Heart right ventricle (tissue), 16 donors: Measurements from ENCODE around the gene IP6K3. TPM values are rescaled to one million over a fixed set of nuclear protein-coding genes. Genes with fewer than 3 reads are reported as not detected.
A peak's percentile ranks its signal among the peaks of the same experiment; 100 is the strongest.

Experiments
- ATAC-seq, 8 donors: fragments of 200-7000 bp; cut with Tn5 transposase; one replicate each; pipeline ENCODE4 v1.9.1; 2020; ENCODE audit warnings: mild to moderate bottlenecking in 8 of 8, moderate library complexity in 8 of 8, moderate number of reproducible peaks in 1 of 8
- DNase-seq, 2 donors: peaks; one replicate each; pipeline ENCODE4 v3.0.0-alpha.2; 2020
- H3K27ac ChIP-seq, 10 donors: fragments of 200-600 bp; sonication (generic) in 2 of 10; one replicate each; pipeline versions ENCODE4 v1.5.0 to v1.8.0; 2020 to 2022; ENCODE audit warnings: mild to moderate bottlenecking in 3 of 10
- H3K27me3 ChIP-seq, 7 donors: fragments of 200-600 bp; one replicate each; pipeline ENCODE4 v1.8.0; 2021 to 2022; ENCODE audit warnings: mild to moderate bottlenecking in 2 of 7
- H3K36me3 ChIP-seq, 9 donors: fragments of 200-600 bp; sonication (generic) in 1 of 9; one replicate each; pipeline versions ENCODE4 v1.5.0 to v1.8.0; 2020 to 2022; ENCODE audit warnings: mild to moderate bottlenecking in 2 of 9
- H3K4me1 ChIP-seq, 9 donors: fragments of 200-600 bp; sonication (generic) in 1 of 9; one replicate each; pipeline versions ENCODE4 v1.5.0 to v1.8.0; 2020 to 2022; ENCODE audit warnings: mild to moderate bottlenecking in 4 of 9
- H3K4me3 ChIP-seq, 10 donors: fragments of 200-600 bp; sonication (generic) in 2 of 10; one replicate each; pipeline versions ENCODE4 v1.5.0 to v1.8.0; 2020 to 2022; ENCODE audit warnings: mild to moderate bottlenecking in 7 of 10, moderate library complexity in 2 of 10
- H3K9me3 ChIP-seq, 11 donors: fragments of 200-600 bp in 10 of 11; sonication (generic) in 2 of 11; one replicate each; pipeline versions ENCODE4 v1.5.0 to v1.8.0; 2013 to 2022; ENCODE audit warnings: mild to moderate bottlenecking in 2 of 11, control low read depth in 1 of 11, moderate library complexity in 1 of 11
- CTCF ChIP-seq, 9 donors: fragments of 200-600 bp; sonication (generic) in 2 of 9; IDR thresholded peaks; one replicate each; pipeline versions ENCODE4 v1.5.0 to v1.8.0; 2021 to 2022; ENCODE audit warnings: antibody characterized with exemption in 9 of 9, mild to moderate bottlenecking in 5 of 9, moderate library complexity in 1 of 9
- WGBS, 2 donors: extraction: QIAGEN DNeasy Blood & Tissue Kit; methylation state at CpG; one replicate each; pipeline ENCODE4 v1.1.7; 2013; ENCODE audit warnings: inconsistent platforms in 1 of 2; 5-methylcytosine and 5-hydroxymethylcytosine counted together
- intact Hi-C, 10 donors: fragments of 100-400 bp; cut with DNase I; formaldehyde crosslinking; loops; one replicate each; pipeline versions ENCODE4 v1.11.1 to v1.14.2; 2022
- polyA plus RNA-seq, 2 donors: library from polyadenylated mRNA; stranded (reverse); fragments of 200-250 nt; gene quantifications; one replicate each; pipeline ENCODE4 v1.2.3, GENCODE V29; 2013
- total RNA-seq, 10 donors: library from RNA; stranded (reverse); fragmentation: NEBNext Ultra II Directional in 3 of 10; extraction: Animal tissue kit (Norgen Biotek cat#: 25700) in 3 of 10; gene quantifications; one replicate each; pipeline versions ENCODE4 v1.2.1 to v1.2.4, GENCODE V29; 2021 to 2023
- donor health status: Arrhythmogenic right ventricular cardiomyopathy.
- donor health status: ischemic (EF 13 %, LVEDD 7.1; RV severe dilation, severe dysfunction).
- donor health status: healthy with polysubstance abuse.
- donor health status: DM: no; HTN: yes; CAD: no.
- donor health status: DM: no; HTN: no; CAD: no.
- donor health status: ischemic (EF 25% LVEDD 6.9; RV normal size, moderate dysfunction).
- donor health status: ischemic (EF 25% LVEDD 5.7; RV mildly dilated, moderate dysfunction).
- donor health status: healthy.
- donor health status: DM: yes; HTN: yes; CAD: no.
- donor health status: Ischemic cardiomyopathy.
- donor health status: ischemic (EF 35%, LVEDD 5.7; RV mildly dilated, moderate dysfunction).
- donor health status: nonischemic (EF 11% LVEDD 7.7; RV severe dilation, severe dysfunction).
- donor health status: DM: yes; HTN: yes; CAD: no.
- donor health status: PGD.
- donor health status: ischemic (EF 29% LVEDD 5.4; RV normal size, mild dysfunction).
- donor health status: nonischemic (EF 23%, LVEDD 6.1; RV moderate dilation, normal function).

IP6K3 gene
- total and polyA plus RNA-seq, 12 donors = 15.9 to 55.7 (median 27.5) TPM

- H3K27ac ChIP-seq = peak within 1 kb of the TSS; percentile 46 to 96 (median 94)
- no peaks in the 10 kb centered on the region for H3K27me3 ChIP-seq
- peak; percentile 44 to 95 (median 69) for TF ChIP-seq CTCF (IDR thresholded peaks at IDR 0.05)
- H3K36me3 ChIP-seq = peaks cover 0 to 30% (median 0%) of the 10 kb centered on the region in 9 donors
- intact Hi-C loops = loop anchor here in 6 of 10 donors (1.0 to 5.0 kb wide), 5 partner anchors 33 to 51 kb away; no protein-coding TSS in a partner anchor
- peaks cover 6 to 48% (median 33%) of the 10 kb centered on the region in 9 donors for H3K4me1 ChIP-seq
- WGBS, 2 donors = 2% methylated on average over 72 to 73 of the region's 73 CpGs
- no peaks in the 10 kb centered on the region for H3K9me3 ChIP-seq
- peak; percentile 93 to 99 (median 98) for ATAC-seq
- peak; percentile 97 to 99 for DNase-seq
- peak within 1 kb of the TSS; percentile 41 to 86 (median 71) for H3K4me3 ChIP-seq
Observed at GRCh38 chr6:33711140-33712129, 35.3 kb downstream of the IP6K3 start, which contains the start of gene UQCC2. Gene UQCC2, minus strand, starts transcription at chr6:33711700. Its CDS starts 14 bp downstream, at chr6:33711686.

- intact Hi-C loops = loop anchor here in 6 of 10 donors (1.0 to 5.0 kb wide), 4 partner anchors 47 to 52 kb away; no protein-coding TSS in a partner anchor
- WGBS, 2 donors = 84% methylated on average over 15 of the region's 15 CpGs
- H3K36me3 ChIP-seq = peaks cover 0 to 30% (median 0%) of the 10 kb centered on the region in 9 donors
- no peaks in the 10 kb centered on the region for H3K27me3 ChIP-seq
- no peak for TF ChIP-seq CTCF (IDR thresholded peaks at IDR 0.05)
- peak overlapping the region in 9 of 10 donors; percentile 89 to 96 (median 94) for H3K27ac ChIP-seq
- H3K4me1 ChIP-seq = peaks cover 6 to 48% (median 33%) of the 10 kb centered on the region in 9 donors
- no peak for DNase-seq
- H3K4me3 ChIP-seq = peak overlapping the region in 9 of 10 donors; percentile 53 to 86 (median 75)
- no peaks in the 10 kb centered on the region for H3K9me3 ChIP-seq
- no peak for ATAC-seq
Observed at GRCh38 chr6:33710296-33711121, 36.2 kb downstream of the IP6K3 start.

- intact Hi-C loops = loop anchor here in 6 of 10 donors (2.0 to 10.0 kb wide), 4 partner anchors 48 to 125 kb away; partner anchors contain the start of gene BAK1 (in 1 of the 6)
- Histone ChIP-seq H3K36me3 (peaks cover 0 to 30% (median 0%) of the 10 kb centered on the region in 9 donors), H3K27me3 (no peaks in the 10 kb centered on the region), H3K4me3 (no peak overlapping the region), H3K27ac (peak overlapping the region; percentile 38 to 95 (median 86)), H3K9me3 (no peaks in the 10 kb centered on the region), H3K4me1 (peaks cover 6 to 48% (median 33%) of the 10 kb centered on the region in 9 donors)
- no peak for TF ChIP-seq CTCF (IDR thresholded peaks at IDR 0.05)
- whole genome bisulfite sequencing, 2 donors = 65 to 75% methylated on average over 10 of the region's 10 CpGs
- peak in 4 of 8 donors; percentile 10 to 36 (median 30) for ATAC-seq
- DNase-seq = no peak
Observed at GRCh38 chr6:33709605-33710295, 37.0 kb downstream of the IP6K3 start.
